T-helper 2 cell treated with Interferon-gamma antibody and Interleukin-4, amounts not matched to agents 5 μg/mL and 100 μg/mL, for 36 hours (primary cell): Measurements from ENCODE around the gene ADD3.

Source experiments
- DNase-seq: peaks from one replicate; pipeline ENCODE4 v3.0.0; 2021; ENCODE audit warnings: low spot score
- H3K27ac Mint-ChIP-seq: one replicate; pipeline ENCODE4 v1.8.0; 2021; ENCODE audit warnings: mild to moderate bottlenecking, mixed read lengths
- H3K27me3 Mint-ChIP-seq: one replicate; pipeline ENCODE4 v1.8.0; 2021; ENCODE audit warnings: low read depth, mixed read lengths
- H3K36me3 Mint-ChIP-seq: one replicate; pipeline ENCODE4 v1.8.0; 2021; ENCODE audit warnings: low read depth, mixed read lengths
- H3K4me1 Mint-ChIP-seq: one replicate; pipeline ENCODE4 v1.8.0; 2021; ENCODE audit warnings: low read depth, mixed read lengths
- H3K4me3 Mint-ChIP-seq: one replicate; pipeline ENCODE4 v1.8.0; 2022; ENCODE audit warnings: mild to moderate bottlenecking, moderate library complexity, mixed read lengths
- H3K9me3 Mint-ChIP-seq: one replicate; pipeline ENCODE4 v1.8.0; 2021; ENCODE audit warnings: mixed read lengths

The ADD3 gene

GRCh38 chr10:110017907-110018306, 10.1 kb downstream of the ADD3 start:
- H3K4me1 Mint-ChIP-seq: peaks cover 49% of the 10 kb centered on the region
- H3K4me3 Mint-ChIP-seq: no peak overlapping the region
- no peaks in the 10 kb centered on the region for H3K9me3 Mint-ChIP-seq
- no peak overlapping the region for H3K27ac Mint-ChIP-seq
- DNase-seq: no peak
- H3K27me3 Mint-ChIP-seq: no peaks in the 10 kb centered on the region
- peaks cover 31% of the 10 kb centered on the region for H3K36me3 Mint-ChIP-seq

DNA sequence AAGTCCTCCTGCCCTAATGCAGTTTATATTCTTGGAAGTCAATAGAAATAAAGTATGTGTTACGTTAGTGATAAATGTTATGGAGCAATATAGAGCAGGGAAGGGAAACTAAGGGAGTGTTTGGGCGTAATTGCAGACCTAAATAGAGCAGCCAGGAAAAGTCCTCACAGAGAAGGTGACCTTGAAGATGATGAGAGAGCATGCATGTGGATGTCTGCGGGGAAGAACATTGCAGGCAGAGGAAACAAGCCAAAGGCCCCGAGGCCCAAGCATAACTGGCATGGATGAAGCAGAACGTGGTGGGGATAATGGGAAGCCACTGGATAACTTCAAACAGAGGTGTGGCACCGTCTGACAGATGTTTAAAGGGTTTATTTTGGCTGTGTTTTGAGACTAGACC, 12.5 kb downstream of the ADD3 start:
- no peak for DNase-seq
- Mint-ChIP-seq H3K4me3 (no peak overlapping the region), H3K36me3 (peaks cover 25% of the 10 kb centered on the region), H3K4me1 (peaks cover 50% of the 10 kb centered on the region), H3K9me3 (no peaks in the 10 kb centered on the region), H3K27ac (no peak overlapping the region), H3K27me3 (no peaks in the 10 kb centered on the region)

DNA sequence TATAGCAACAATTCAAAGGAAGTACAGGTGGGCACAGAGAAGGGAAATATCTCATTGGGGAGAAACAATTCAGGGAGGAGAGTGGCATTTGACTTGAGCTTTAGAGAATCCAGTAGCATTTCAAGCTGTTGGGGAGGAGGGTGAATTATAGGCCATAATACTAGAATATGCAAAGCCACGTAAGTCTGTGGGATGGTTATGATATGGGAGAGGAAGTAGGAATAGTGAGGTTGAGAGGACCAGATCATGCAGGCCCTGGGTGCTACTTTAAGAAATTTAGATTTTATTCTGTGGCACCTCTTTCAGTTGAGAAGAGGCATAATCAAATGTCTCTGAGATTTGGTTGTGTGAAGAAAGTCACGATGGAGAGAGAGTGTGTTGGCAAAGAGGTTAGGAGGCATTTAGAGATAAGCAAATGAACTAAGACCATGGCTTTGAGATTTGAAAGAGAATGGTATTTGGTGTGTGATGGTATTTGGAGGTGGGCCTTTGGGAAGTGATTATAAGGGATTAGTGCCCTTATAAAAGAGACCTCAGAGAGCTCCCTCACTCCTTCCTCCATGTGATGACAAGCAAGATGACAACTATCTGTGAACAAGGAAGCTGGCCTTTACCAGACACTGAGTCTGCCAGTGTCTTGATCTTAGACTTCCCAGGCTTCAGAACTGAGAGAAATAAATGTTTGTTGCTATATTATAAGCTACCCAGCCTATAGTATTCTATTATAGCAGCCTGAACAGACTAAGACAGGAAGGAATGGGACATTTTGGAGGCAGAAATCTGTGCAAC, 15.1 kb downstream of the ADD3 start:
- Mint-ChIP-seq H3K36me3 (peaks cover 17% of the 10 kb centered on the region), H3K4me3 (no peak overlapping the region), H3K9me3 (no peaks in the 10 kb centered on the region), H3K4me1 (peaks cover 44% of the 10 kb centered on the region), H3K27me3 (no peaks in the 10 kb centered on the region), H3K27ac (no peak overlapping the region)
- DNase-seq: no peak

- H3K36me3 Mint-ChIP-seq: peaks cover 17% of the 10 kb centered on the region
- H3K27ac Mint-ChIP-seq: no peak overlapping the region
- H3K4me3 Mint-ChIP-seq: no peak overlapping the region
- DNase-seq: no peak
- no peaks in the 10 kb centered on the region for H3K9me3 Mint-ChIP-seq
- H3K27me3 Mint-ChIP-seq: no peaks in the 10 kb centered on the region
- peaks cover 44% of the 10 kb centered on the region for H3K4me1 Mint-ChIP-seq
Measured at GRCh38 chr10:110023785-110024465, 16.1 kb downstream of the ADD3 start.

DNA sequence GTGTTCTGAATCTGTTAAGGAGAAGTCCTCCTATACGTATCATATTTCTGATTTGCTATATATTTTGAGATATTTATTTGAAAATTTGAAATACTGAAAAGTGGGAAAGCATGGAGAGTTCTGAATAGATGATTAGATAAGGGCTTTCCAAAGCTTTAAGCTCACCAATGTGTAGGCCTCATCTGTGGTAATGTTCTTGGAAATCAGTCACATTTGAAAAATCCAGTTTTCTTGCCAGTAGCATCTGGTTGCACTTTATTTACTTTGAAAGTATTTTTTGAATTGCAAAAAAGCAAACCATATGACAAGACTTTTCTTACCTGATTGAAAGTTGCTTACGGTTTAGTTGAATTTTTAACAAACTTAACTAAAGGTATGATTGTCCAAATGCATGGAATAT, 21.7 kb downstream of the ADD3 start:
- no peak for DNase-seq
- no peaks in the 10 kb centered on the region for H3K27me3 Mint-ChIP-seq
- peaks cover 31% of the 10 kb centered on the region for H3K4me1 Mint-ChIP-seq
- peaks cover 4% of the 10 kb centered on the region for H3K36me3 Mint-ChIP-seq
- no peak overlapping the region for H3K4me3 Mint-ChIP-seq
- H3K9me3 Mint-ChIP-seq: no peaks in the 10 kb centered on the region
- no peak overlapping the region for H3K27ac Mint-ChIP-seq

GRCh38 chr10:110032801-110033700, 25.3 kb downstream of the ADD3 start:
- Mint-ChIP-seq H3K9me3 (no peaks in the 10 kb centered on the region), H3K4me1 (peaks cover 32% of the 10 kb centered on the region), H3K27me3 (no peaks in the 10 kb centered on the region), H3K4me3 (no peak overlapping the region), H3K27ac (no peak overlapping the region), H3K36me3 (peaks cover 5% of the 10 kb centered on the region)
- no peak for DNase-seq

DNA sequence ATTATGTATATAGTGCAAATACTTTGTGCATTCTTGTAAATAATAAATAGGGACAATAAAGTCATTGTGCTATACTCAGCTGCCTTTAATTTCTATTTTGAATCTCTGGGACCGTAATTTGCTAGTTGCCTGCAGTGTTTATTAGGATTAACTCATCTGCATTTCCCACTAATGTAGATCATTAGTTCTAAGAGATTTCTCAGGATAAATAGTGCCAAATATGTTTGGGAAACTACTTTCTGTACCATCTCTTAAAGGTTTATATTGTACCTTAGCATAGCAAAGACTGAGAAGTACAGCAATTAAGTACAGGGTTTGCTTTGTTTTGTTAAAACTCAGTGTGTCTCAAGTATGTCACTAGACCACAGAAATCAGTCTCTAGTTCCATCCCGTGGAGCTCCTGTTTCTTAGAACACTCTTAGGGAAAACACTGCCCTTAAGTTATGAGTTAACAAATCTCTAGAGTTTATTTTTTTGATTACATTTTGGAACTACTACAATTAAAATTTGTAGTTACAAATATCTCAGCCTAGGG, 26.0 kb downstream of the ADD3 start:
- Mint-ChIP-seq H3K4me1 (peaks cover 34% of the 10 kb centered on the region), H3K27ac (no peak overlapping the region)
- DNase-seq: no peak

GRCh38 chr10:110034596-110034995, 26.8 kb downstream of the ADD3 start:
- Mint-ChIP-seq H3K4me1 (peaks cover 38% of the 10 kb centered on the region), H3K27ac (no peak overlapping the region), H3K36me3 (peaks cover 4% of the 10 kb centered on the region), H3K9me3 (no peaks in the 10 kb centered on the region), H3K27me3 (no peaks in the 10 kb centered on the region), H3K4me3 (no peak overlapping the region)
- DNase-seq: no peak

More for the DNA sequence above, 26.0 kb downstream of the ADD3 start:
- H3K4me3 Mint-ChIP-seq: no peak overlapping the region
- H3K36me3 Mint-ChIP-seq: peaks cover 4% of the 10 kb centered on the region
- H3K9me3 Mint-ChIP-seq: no peaks in the 10 kb centered on the region
- no peaks in the 10 kb centered on the region for H3K27me3 Mint-ChIP-seq

DNA sequence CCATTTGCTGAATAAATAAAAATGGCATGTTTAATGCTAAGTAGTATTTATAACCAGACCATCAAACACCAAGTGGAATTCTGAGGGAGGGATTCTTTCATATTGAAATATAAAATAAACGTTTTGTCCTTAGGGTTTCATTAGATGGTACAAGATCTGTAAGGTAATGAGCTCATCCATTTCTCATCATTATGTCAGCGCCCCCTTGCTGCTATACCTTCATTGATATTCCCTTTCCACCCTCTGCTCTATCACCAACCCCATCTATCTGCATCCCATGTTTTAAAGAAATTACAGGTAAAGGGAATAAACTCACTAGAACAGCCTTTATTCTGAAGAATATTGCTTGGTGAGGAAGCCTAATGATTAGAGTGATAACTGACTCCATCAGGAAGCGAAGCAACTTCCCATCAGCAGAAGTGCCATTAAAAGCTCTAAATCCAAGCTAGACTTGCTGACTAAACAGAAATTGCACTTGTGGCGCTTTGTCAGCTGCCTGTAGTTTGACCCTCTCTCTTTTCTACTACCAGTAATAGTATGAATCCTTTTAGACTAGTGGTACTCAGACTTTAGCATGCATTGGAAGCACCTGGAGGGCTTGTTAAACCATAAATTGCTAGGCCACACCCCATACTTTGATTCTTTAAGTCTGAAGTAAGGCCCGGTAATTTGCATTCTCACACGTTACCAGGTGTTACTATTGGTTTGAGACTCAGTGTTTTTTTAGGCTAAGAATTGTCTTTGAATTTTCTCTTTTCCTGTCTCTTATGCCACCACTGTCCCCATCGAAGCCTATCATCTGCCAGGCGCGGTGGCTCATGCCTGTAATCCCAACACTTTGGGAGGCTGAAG, 27.5 kb downstream of the ADD3 start:
- no peak for DNase-seq
- peaks cover 42% of the 10 kb centered on the region for H3K4me1 Mint-ChIP-seq
- no peak overlapping the region for H3K27ac Mint-ChIP-seq
- H3K36me3 Mint-ChIP-seq: peaks cover 4% of the 10 kb centered on the region
- no peak overlapping the region for H3K4me3 Mint-ChIP-seq
- H3K27me3 Mint-ChIP-seq: no peaks in the 10 kb centered on the region
- H3K9me3 Mint-ChIP-seq: no peaks in the 10 kb centered on the region

DNA sequence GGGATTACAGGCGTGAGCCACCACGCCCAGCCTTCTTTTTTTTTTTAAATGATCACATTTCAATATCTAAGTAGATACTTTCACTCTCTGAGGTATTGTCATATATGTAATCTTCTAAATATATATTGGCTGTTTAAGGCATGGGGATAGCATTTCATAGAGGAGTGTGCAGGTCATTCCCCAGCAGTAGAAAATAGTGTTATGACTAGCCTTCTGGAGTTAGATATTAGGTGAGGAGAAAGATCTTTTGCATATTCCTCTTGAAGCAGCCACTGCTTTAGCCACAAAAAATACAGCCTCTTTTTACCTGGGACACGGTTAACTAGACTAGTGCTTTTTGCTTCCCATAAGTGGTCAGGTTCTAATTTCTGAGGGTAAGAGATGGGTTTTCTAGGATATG, 28.9 kb downstream of the ADD3 start:
- H3K4me3 Mint-ChIP-seq: no peak overlapping the region
- DNase-seq: no peak
- peaks cover 3% of the 10 kb centered on the region for H3K36me3 Mint-ChIP-seq
- no peak overlapping the region for H3K27ac Mint-ChIP-seq
- no peaks in the 10 kb centered on the region for H3K9me3 Mint-ChIP-seq
- peaks cover 42% of the 10 kb centered on the region for H3K4me1 Mint-ChIP-seq
- H3K27me3 Mint-ChIP-seq: no peaks in the 10 kb centered on the region

- H3K4me1 Mint-ChIP-seq: peaks cover 38% of the 10 kb centered on the region
Measured at GRCh38 chr10:110039254-110039653, 31.5 kb downstream of the ADD3 start.

DNA sequence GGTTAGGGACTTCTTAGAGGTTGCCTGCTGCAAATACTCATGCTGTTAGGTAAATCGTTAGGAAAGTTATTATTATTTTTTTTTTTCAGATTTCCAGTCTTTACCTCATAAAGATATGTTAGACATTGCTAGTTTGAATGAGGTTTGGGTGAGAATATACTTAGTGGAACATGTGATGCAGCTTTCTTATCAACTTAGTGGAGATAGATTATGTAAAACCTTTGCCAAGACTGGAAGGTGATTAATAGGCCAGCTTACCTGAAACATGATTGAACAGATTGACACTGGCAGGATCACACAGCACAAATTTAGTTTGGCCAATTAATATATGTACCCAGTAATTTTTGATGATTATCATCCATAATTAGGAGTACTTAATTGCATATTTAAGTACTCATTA, 32.3 kb downstream of the ADD3 start:
- Mint-ChIP-seq H3K27ac (peak overlapping the region; percentile 2), H3K4me3 (no peak overlapping the region), H3K9me3 (peaks cover 3% of the 10 kb centered on the region), H3K27me3 (no peaks in the 10 kb centered on the region), H3K36me3 (peaks cover 11% of the 10 kb centered on the region), H3K4me1 (peaks cover 40% of the 10 kb centered on the region)
- DNase-seq: no peak

More at GRCh38 chr10:110039254-110039653, 31.5 kb downstream of the ADD3 start:
- Mint-ChIP-seq H3K36me3 (peaks cover 6% of the 10 kb centered on the region), H3K4me3 (no peak overlapping the region), H3K27ac (no peak overlapping the region), H3K9me3 (no peaks in the 10 kb centered on the region), H3K27me3 (no peaks in the 10 kb centered on the region)
- DNase-seq: no peak
